Stimulated activated CD4-positive, alpha-beta T cell treated with anti-CD3 and anti-CD28 coated beads, Interleukin-15, amount 100 ng/mL, for 1 hour (primary cell): ENCODE data around the gene FAM83C.

Source experiments
- DNase-seq, 2 donors: peaks; one replicate each; pipeline ENCODE4 v3.0.0-alpha.2; 2020; ENCODE audit warnings: low read depth in 1 of 2, low spot score in 1 of 2

The FAM83C gene

DNA sequence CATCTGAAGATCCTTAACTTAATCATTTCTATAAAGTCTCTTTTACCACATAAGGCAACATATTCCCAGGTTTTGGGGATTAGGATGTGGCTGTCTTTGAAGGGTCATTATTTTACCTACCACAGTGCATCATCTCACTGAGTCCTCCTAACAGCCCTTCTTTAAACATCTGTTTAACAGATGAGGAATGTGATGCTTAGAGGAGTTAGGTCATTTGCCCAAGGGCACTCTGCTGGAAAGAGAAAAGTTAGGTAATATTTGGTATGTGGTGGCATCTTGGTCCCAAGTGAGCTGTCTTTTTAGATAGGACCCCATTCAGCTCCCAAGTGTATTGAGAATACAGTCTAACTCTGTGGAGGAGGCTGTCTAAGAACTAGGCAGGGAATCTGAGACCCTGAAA, 54.7 kb downstream of the FAM83C start:
- DNase-seq: no peak

DNA sequence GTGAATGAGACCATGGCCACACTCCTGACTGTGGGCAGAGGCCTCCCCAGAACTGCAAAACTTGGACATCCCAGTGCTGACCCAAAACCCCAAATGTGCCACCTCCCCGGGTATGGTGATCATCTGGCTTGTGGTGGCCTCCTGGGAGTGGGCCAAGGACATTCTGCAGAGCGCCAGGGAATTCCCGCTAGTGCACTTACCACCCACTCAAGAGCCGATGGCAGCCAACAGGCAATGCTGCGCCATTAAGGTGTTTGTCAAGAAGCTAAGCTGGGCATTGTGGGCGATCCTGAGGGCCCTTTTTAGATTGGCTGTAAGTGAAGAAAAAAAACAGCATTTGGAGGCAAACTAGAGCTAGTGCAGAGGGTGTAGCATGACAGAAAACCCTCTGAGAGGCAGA, 56.3 kb downstream of the FAM83C start:
- no peak for DNase-seq
